ENCODE data around the gene SRGAP2C.
"Not testable (repeated sequence)": the region's sequence is repeated elsewhere in the genome, so short reads cannot be mapped to it uniquely, and the experiment has no call there.

Gene SRGAP2C

DNA sequence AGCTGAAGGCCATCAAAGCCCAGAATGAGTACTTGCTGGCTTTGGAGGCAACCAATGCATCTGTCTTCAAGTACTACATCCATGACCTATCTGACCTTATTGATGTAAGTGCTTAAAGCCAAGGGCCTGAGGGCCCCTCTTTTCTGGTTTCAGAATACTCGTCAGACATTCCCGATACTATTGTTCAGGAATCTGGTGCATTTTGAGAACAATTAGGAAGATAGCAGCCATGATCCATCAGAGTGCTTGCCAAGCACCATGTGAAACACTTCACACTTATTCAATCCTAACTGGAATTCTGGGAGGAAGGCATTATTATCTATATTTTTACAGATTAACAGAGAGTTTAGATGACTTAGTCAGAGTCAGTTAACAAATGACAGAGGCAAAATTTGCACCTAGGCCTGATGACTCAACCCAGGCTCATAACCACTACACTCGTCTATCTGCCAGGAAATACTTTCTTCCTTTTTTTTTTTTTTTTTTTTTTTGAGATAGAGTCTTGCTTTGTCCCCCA lies 190.1 kb downstream of the SRGAP2C start:
- DNase-seq = not testable (repeated sequence)

DNA sequence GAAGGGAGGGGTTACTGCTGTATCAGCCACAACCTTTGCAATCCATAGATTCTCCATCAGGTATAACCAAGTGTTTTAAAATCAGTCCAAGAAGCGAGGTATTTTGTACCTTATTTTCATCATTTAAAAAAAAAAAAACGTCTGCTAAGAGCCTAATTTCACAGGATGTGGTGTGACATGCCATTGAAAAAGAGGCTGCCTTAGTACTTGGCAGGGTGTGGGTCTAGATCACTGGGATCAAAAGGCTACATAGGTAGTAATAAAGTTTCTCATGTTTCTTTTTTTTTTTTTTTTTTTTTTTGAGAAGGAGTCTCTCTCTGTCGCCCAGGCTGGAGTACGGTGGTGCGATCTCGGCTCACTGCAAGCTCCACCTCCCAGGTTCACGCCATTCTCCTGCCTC lies 192.2 kb downstream of the SRGAP2C start:
- DNase-seq = not testable (repeated sequence)

DNA sequence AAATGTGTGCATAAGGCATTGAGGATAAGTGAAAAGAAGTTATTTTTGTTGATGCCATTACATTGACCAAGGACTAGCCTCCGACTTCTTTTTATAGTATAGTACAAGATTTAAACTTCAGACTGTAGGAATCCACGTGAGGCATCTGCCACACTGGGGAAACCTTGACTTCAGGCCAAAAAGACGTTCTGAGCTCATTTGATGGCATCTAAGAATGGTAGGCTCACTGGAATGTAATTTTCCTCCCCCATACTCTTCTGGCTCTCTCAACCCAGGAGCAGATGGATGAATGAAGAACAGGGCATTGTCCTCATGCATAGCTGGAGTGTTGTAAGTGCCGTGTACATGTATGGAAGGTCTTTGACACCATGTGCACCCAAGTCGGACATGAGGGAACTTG lies 194.0 kb downstream of the SRGAP2C start:
- DNase-seq = not testable (repeated sequence)

DNA sequence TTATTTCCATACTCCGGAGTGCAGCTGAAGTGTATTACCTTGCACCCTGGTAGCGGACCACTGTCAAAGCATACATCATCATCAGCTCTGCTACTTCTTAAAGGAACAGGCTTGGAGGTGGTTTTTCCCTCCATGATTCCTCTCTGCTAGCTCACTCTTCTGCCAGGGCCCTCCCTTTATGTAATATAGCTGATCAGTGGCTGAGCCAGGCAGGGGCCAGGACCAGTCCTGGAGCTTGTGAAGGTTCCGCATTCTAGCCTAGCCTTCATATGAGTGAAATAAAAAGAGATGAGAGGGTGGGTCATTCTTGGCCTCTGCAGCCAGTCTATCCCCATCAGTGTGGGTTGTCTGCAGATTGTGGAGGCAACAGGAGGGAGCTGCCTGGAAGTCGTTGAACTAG lies 200.0 kb downstream of the SRGAP2C start:
- not testable (repeated sequence) for DNase-seq

DNA sequence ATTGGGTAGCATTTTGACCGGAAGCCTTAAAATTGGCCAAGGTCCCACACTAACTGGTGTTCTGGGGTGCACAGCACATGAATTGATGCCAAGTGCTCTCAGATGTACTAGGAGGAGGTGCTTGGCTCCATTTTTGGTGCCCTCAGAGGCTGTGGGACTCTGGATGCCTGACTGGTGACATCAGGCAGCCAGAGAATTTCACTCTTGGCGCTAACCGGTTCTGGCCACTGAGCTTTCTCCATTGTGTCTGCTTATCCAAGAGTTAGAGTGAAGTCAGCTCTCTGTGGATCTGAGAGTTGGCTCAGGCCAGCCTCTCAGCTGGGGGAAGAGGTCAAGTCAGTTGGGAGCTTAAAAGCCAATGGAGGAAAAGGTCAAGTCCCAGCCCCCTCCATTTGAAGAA lies 200.4 kb downstream of the SRGAP2C start:
- DNase-seq = not testable (repeated sequence)

DNA sequence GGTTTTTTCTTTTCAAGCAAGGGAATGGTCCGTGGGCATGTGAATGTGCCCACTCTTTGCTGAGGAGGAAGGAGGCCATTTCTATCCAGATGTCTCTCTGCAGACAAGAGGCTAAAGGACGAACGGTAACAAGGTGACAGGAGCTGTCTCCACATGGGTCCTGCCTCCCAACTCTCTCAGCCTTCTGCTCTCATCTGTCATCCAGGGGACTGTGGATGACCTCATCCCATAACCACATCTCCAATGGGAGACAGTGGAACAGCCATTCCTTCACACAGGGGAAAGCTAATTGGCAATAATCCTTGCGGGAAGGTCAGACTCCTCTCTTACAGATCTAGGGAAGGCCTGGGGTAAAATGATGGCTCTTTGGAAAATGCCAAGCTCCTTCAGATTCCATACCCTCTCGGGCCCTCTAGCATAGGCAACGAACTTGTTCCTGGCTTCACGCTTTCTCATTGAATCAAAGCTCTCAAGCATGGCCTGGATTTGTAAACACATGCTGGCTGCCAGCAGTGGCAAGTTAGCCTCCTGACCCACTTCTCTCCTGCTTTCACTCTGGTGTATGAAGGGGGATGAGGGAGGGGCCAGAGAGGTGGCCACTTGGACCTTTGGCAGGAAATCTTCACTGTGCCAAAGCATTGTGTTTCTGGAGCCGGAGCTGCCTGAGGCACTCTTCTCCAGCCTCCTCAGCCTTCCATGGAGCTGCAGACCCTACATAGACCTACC lies 201.0 kb downstream of the SRGAP2C start:
- not testable (repeated sequence) for DNase-seq

DNA sequence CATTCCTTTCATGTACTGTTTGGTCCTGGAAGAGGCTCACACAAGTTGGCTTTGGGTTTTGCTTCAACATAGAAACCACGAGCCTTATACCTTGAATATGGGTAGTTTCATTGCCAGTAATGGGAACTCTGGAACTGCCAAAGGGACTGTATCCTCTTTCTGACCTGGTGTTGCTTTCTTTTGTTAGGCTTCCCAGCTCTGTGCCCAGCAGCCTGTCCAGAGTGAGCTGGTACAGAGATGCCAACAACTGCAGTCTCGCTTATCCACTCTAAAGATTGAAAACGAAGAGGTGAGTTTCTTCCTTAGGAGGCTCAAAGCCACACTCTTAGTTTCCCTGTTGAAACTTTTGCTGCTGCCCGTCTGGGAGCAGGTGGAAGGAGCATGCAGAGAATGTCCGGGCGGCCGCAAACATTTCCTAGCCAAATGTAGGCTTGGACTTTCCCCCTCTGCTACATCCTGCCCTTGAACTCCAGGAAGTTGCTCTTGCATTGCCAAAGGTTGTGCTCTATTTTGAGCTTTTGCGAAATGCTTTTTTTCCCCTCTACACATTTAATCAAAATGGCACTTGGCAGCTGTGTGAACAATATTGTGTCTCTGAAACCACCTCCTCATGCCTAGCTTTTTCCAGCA lies 201.7 kb downstream of the SRGAP2C start:
- not testable (repeated sequence) for DNase-seq

DNA sequence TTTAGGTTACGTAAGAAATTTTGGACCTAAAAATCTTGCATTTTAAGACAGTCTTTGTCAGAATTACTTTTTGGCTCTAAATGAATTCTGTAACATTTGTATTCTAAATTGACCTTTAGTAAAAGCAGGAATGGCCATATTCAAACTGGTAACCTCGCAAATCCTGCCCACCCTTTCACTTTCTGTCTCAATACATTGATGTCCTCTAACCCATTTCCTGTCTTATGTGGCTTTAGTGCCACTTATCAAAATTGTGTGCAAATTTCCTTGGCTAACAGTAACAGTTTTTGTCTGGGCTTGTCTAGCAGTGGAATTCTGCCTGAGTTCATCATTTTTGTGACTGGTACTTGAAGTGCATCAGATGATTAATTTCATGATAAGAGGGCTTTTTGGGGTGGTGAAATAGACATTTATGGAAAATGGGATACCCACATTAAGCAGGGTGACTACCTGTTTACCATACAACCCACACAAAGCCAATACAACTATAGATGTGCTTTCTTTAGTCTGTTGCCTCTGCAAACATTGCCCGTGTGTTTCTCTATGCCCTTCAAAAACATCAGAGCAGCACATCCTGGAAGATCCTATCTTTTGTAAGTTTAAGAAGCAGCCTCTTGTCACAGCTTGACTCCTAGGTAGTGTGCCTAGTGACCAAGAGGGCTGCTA lies 205.3 kb downstream of the SRGAP2C start:
- DNase-seq = not testable (repeated sequence)

DNA sequence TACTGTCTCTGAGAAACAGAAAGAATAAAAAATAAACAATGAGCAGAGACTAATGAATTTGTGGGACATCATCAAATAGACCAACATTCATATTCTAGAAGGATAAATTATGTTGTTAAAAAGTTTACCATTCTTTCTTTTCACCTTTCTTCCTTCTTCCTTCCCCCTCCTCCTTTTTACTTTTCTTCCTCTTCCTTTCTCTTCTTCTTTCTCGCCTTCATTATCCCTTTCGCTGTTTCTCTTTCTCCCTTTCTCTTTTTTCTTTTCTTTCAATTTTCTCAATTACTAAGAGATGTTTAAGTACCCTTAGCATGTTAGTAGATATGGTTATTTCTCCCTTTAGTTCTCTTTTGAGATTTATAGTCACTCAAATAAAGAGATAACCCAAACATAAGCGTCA lies 207.4 kb downstream of the SRGAP2C start:
- DNase-seq = not testable (repeated sequence)

DNA sequence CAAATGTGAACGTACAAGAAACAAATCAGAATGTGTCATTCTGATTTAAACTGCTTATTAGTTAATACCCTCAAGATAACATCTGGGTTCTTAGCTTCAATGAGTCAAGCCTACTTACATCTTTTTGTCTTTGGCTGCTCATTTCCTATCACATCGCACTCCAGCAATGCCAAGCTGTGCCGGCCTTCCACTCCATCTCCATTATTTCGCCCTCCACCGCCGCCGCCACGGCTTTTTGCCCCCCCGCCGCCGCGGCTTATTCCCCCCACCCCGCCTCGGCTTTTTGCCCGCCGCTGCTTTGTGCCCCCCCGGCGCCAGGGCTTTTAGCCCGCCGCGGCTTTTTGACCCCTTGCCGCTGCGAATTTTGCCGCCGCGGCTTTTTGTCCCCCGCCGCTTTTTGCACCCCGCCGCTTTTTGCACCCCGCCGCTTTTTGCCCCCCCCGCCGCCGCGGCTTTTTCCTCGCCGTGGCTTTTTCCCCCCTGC lies 211.0 kb downstream of the SRGAP2C start:
- peak in 2 of 56 donors; percentile 3 to 32 for DNase-seq

DNA sequence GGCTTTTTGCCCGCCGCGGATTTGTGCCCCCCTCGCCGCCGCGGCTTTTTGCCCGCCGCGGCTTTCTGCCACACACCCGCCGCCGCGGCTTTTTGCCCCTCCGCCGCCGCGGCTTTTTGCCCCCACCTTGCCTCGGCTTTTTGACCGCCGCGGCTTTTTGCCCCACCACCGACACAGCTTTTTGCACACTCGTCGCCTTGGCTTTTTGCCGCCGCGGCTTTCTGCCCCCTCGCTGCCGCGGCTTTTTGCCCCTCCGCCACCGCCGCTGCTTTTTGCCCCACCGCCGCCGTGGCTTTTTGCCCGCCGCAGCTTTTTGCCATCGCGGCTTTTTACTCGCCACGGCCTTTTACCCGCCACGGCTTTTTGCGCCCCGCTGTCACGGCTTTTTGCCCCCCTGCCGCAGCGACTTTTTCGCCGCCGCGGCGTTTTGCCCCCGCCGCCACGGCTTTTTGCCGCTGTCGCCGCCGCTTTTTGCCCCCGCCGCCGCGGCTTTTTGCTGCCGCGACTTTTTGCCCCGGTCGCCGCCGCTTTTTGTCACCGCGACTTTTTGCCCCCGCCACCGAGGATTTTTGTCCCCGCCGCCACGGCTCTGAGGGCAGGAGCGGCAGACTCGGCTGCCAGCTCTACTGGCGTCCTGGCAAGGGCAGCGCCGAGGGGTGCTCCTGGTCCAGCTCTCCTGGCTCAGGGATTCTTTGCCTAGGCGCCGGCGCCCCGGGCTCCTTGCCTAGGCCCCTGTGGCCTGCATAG lies 211.7 kb downstream of the SRGAP2C start:
- DNase-seq = peak in 9 of 56 donors; percentile 8 to 34 (median 24)

DNA sequence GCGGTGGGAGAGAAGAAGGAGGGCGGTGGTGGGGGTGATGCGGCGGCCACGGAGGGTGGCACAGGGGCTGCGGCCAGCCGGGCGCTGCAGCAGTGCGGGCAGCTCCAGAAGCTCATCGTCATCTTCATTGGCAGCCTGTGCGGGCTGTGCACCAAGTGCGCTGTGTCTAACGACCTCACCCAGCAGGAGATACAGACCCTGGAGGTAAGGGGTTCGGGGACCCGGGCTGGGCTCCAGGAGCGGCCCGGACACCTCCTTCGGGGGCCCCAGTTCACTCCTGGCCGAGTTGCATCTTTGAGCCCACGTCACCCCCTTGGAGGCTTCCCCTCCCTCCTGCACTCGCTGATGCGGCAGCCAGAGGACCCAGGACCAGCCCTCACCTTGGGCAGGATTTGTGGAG lies 212.3 kb downstream of the SRGAP2C start:
- DNase-seq = not testable (repeated sequence)

DNA sequence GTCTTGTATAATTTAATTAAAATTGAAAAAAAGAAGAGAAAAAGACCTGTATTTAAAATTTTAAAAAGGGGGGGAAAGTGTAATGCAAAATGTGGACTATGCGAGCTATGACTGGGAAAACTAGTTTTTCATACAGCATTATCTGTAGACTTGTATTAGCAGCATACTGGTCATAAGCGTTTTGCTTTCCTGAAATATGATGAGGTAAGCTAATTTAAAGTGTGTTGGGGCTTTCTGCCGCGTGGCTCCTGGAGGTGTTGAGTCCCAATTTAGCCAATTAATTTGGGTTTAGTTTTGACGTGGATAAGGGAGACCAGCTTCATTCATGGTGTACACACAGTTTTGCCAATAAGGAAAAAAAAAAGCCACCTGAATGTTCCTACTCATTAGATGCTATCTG lies 214.4 kb downstream of the SRGAP2C start:
- not testable (repeated sequence) for DNase-seq

DNA sequence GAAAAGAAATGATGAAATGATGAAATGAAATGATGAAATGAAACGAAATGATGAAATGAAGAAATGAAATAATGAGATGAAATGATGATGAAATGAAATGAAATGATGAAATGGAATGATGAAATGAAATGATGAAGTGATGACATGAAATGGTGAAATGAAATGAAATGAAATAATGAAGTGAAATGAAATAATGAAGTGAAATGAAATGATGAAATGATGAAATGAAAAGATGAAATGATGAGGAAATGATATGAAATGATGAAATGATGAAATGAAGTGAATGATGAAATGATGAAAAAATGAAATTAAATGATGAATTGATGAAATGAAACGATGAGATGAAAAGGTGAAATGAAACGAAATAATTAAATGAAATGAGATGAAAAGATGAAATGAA lies 215.3 kb downstream of the SRGAP2C start:
- not testable (repeated sequence) for DNase-seq

DNA sequence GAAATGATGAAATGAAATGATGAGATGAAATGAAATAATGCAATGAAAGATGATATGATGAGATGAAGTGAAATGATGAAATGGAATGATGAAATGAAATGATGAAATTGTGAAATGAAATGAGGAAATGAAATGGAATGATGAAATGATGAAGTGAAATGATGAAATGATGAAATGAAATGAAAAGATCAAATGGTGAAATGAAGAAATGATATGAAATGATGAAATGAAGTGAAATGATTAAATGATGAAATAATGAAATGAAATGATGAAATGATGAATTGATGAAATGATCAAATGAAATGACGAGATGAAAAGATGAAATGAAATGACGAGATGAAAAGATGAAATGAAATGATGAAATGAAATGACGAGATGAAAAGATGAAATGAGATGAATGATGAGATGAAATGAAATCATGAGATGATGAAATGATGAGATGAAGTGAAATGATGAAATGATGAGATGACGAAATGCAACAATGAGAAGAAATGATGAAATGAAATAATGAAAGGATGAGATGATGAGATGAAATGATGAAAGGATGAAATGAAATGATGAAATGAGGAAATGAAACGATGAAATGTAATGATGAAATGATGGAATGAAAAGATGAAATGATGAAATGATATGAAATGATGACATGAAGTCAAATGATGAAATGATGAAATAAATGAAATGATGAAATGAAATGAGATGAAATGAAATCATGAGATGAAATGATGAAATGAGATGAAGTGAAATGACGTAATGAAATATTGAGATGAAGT lies 216.0 kb downstream of the SRGAP2C start:
- not testable (repeated sequence) for DNase-seq

DNA sequence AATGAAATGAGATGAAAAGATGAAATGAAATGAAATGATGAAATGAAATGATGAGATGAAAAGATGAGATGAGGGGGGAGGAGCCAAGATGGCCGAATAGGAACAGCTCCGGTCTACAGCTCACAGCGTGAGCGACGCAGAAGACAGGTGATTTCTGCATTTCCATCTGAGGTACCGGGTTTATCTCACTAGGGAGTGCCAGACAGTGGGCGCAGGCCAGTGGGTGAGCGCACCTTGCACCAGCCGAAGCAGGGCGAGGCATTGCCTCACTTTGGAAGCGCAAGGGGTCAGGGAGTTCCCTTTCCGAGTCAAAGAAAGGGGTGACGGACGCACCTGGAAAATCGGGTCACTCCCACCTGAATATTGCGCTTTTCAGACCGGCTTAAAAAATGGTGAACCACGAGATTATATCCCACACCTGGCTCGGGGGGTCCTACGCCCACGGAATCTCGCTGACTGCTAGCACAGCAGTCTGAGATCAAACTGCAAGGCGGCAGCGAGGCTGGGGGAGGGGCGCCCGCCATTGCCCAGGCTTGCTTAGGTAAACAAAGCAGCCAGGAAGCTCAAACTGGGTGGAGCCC lies 216.7 kb downstream of the SRGAP2C start:
- not testable (repeated sequence) for DNase-seq

DNA sequence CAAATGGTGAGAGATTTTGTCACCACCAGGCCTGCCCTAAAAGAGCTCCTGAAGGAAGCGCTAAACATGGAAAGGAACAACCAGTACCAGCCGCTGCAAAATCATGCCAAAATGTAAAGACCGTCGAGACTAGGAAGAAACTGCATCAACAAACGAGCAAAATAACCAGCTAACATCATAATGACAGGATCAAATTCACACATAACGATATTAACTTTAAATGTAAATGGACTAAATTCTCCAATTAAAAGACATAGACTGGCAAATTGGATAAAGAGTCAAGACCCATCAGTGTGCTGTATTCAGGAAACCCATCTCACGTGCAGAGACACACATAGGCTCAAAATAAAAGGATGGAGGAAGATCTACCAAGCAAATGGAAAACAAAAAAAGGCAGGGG lies 218.5 kb downstream of the SRGAP2C start:
- not testable (repeated sequence) for DNase-seq

DNA sequence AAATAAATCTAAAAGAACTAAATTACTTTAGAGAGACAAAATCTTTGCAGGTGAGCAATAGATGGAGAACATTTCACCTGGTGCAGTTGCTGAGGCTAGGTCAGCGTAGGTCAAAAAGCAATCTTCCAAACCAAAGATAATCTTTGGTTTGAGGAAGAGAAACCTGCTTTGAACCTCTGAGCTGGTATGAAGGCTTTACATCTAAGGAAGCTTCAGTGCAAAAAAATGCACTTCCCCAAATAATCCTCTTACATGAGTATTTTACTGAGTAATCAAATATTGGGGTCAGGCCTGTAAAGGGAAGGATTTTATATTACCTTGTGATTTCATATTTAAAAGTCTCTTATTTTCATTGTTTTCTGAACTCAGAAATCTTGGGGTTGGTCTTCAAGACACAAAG lies 223.6 kb downstream of the SRGAP2C start:
- no peak for DNase-seq

DNA sequence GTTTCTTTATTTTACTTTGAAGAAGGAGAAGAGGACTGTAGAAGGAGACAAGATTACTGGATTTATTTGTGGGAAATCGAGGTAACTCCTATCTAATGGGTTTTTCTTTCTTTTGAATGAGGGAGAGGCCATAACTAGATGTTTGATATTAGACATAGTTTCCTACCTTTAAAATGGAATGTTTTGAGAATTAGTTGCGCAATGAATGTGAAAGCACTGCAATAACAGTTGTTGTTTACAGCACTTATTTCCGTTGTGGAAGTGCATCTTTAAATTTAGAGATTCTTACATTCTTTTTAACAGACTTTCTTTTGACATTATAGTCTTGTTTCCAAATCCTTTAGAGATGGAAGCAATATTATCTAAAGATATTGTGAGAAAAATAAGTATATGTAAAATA lies 229.0 kb downstream of the SRGAP2C start:
- no peak for DNase-seq

DNA sequence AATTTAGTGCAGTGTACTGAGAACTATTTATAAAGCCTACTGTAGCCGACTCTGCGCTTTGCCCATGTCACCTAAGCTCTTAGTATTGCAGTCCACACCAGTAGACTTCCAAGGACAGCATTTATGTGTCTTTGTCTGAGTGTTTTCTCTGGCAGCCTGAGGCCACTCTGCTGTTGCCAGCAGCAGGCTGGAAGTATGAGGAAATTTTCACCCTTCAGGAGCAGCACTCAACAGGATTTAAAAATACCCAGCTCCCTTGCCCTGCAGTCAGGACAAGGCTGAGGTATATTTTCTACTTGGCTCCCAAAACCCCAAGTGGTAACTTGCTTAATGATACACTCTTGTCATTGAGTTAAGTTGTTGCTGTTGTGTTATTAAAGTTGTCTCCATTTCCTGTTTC lies 230.1 kb downstream of the SRGAP2C start:
- DNase-seq = peak in 4 of 56 donors; percentile 4 to 35 (median 8)
